ENCODE data around the gene MFRP. TPM values are rescaled to one million over a fixed set of nuclear protein-coding genes. Genes with fewer than 3 reads are reported as not detected.

MFRP gene
- total RNA-seq, 1 experiment from 2014 or later: not detected

DNA sequence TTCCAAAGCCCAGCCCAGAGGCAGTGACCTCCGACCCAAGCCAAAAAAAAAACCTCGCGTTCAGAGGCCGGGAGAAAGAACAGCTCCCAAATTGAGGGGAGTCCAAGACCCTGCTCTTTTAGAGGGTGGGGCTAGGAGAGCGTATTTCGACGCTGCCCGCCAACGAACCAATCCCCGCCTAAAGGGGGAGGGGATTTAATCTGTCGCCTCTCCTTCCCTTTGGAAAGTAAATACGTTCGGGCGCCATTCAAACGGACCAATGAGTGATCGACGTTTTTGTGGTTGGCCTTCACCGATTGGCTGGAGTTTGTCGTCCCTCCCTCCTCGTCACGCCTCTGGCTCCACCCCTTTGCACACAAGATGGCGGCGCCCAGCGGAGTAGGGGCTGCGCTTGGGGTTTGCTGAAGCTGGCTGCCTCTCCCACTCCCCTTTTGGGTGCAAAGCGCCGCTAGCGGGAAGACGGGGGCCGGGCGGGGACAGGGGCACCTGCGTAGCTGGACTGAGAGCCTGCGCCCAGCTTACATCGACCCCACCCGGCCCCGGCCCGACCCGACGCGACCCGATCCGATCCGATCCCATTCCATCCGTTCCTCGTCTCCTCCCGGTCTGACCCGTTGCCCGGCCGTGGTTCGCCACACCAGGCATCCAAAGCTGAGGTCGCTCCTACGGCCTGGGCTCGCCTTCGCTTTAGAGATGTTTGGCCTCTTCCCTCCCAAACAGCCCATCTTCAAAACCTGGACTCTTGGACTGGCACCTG, 12.2 kb downstream of the MFRP start, which contains the start of gene RNF26 (continued):
- TF ChIP-seq E2F4 (CRISPR knock-in tag; IDR thresholded peaks at IDR 0.05; ENCODE audit: borderline replicate concordance, low read depth) (no peak), GRHL2 (CRISPR knock-in tag; IDR thresholded peaks at IDR 0.05; ENCODE audit: insufficient replicate concordance, severe bottlenecking) (no peak), ZNF281 (CRISPR knock-in tag; IDR thresholded peaks at IDR 0.05) (0 out of 2 replicates have a peak, but pooled peaks have one; percentile 20)
- TF ChIP-seq, protein P1, sequence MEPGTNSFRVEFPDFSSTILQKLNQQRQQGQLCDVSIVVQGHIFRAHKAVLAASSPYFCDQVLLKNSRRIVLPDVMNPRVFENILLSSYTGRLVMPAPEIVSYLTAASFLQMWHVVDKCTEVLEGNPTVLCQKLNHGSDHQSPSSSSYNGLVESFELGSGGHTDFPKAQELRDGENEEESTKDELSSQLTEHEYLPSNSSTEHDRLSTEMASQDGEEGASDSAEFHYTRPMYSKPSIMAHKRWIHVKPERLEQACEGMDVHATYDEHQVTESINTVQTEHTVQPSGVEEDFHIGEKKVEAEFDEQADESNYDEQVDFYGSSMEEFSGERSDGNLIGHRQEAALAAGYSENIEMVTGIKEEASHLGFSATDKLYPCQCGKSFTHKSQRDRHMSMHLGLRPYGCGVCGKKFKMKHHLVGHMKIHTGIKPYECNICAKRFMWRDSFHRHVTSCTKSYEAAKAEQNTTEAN (CRISPR knock-in tag; IDR thresholded peaks at IDR 0.05): no peak
- TF ChIP-seq, protein P2, sequence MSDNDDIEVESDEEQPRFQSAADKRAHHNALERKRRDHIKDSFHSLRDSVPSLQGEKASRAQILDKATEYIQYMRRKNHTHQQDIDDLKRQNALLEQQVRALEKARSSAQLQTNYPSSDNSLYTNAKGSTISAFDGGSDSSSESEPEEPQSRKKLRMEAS (CRISPR knock-in tag; IDR thresholded peaks at IDR 0.05): peak; percentile 76

DNA sequence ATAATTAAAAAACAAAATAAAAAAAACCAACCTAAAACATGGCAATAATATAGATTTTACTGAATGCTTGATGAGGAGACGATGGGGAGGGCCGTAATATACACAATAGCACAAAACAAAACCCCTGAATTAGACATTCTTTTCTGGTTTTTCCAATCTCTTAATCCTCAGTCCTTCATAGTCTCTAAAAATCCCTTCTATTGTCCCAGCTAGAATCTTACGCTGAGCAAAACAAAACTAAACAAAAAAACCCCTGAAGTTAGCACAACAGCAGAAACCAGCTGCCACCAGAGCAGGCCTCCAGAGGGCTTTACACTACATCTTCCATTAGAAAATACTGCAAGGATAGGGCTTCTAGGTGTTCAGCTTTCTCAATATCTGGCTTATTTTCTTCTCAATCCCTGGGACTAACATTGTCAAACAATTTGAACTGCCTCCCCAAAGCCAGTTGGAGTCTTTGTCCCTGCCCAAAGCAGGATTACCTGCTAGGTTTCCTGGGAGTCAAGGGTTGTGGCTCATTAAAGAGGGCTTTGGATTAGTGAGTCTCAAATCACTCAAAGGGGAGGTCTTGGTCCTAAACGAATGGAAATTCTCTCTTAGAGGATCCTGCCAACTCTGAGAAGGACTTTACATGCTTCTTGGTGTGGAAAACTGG, 14.3 kb downstream of the MFRP start:
- POLR2A ChIA-PET: interaction anchor here (0.6 kb wide), 1 partner anchor 189 kb away, joined by 3 read pairs; no protein-coding TSS in a partner anchor
- CTCF ChIA-PET: interaction anchor here (1.0 to 1.8 kb wide), 4 partner anchors 8 to 24 kb away, joined by 3 to 10 read pairs (median 4); no protein-coding TSS in a partner anchor
- H3K36me3 Mint-ChIP-seq: peaks cover 7% of the 10 kb centered on the region
- H3K4me1 Mint-ChIP-seq: peaks cover 23% of the 10 kb centered on the region
- no peak overlapping the region for H3K4me3 Mint-ChIP-seq
- no peak for TF ChIP-seq EMX1 (CRISPR knock-in tag; IDR thresholded peaks at IDR 0.05)
- TF ChIP-seq ATF3 (CRISPR knock-in tag; conservative IDR thresholded peaks at IDR 0.05): no peak
- TF ChIP-seq NR1H2 (CRISPR knock-in tag; IDR thresholded peaks at IDR 0.05): no peak
- no peak for TF ChIP-seq TEAD4 (CRISPR knock-in tag; IDR thresholded peaks at IDR 0.05)
- no peak for TF ChIP-seq SP1 (CRISPR knock-in tag; conservative IDR thresholded peaks at IDR 0.05)
- no peak for TF ChIP-seq MXD4 (CRISPR knock-in tag; IDR thresholded peaks at IDR 0.05; ENCODE audit: borderline replicate concordance)
- no peak for TF ChIP-seq ZNF281 (CRISPR knock-in tag; IDR thresholded peaks at IDR 0.05)
- TF ChIP-seq IRF2 (CRISPR knock-in tag; IDR thresholded peaks at IDR 0.05; ENCODE audit: borderline replicate concordance, low read depth): no peak
- TF ChIP-seq KAT7 (CRISPR knock-in tag; IDR thresholded peaks at IDR 0.05; ENCODE audit: borderline replicate concordance): no peak
- no peaks in the 10 kb centered on the region; the same call in 1 of the 2 replicates for H3K27me3 Mint-ChIP-seq (ENCODE audit: low read depth)
- ATAC-seq (no peak), DNase-seq (ENCODE audit: low spot score) (no peak)
- H3K27ac Mint-ChIP-seq: peak overlapping the region; percentile 83
- H3K9me3 Mint-ChIP-seq: no peaks in the 10 kb centered on the region
